HCT116 (cell line): ENCODE data around the gene SLC26A2. TPM values are rescaled to one million over a fixed set of nuclear protein-coding genes. Genes with fewer than 3 reads are reported as not detected.

ENCODE experiments used
- ATAC-seq: fragments of 200-7000 bp; cut with Tn5 transposase; 2 replicates; pipeline ENCODE4 v1.9.1; 2020; ENCODE audit warnings: mild to moderate bottlenecking, moderate library complexity
- BruUV-seq: library from RNA; stranded (reverse); fragments of 400-500 nt; replicated peaks from 2 replicates; lab custom pipeline; 2021; lab: Mats Ljungman, UMichigan
- CTCF ChIA-PET: fragments of 300-600 bp; sonication (Branson Sonifier 250); formaldehyde crosslinking; loops from one replicate; lab custom pipeline; 2021; ENCODE audit warnings: antibody characterized with exemption; lab: Charles Lee
- POLR2A ChIA-PET: fragments of 300-600, 350-600 bp; sonication (Branson Sonifier 250); formaldehyde crosslinking; loops from one replicate; lab custom pipeline; 2021; ENCODE audit warnings: antibody characterized with exemption; lab: Charles Lee
- RAD21 ChIA-PET, 2 experiments: fragments of 300-600 bp; sonication (Branson Sonifier 250); formaldehyde crosslinking; loops; one replicate each; lab custom pipeline; 2023; ENCODE audit warnings: low total read pairs in 2 of 2; ENCODE audit not compliant: uncharacterized antibody in 2 of 2, unreplicated experiment in 2 of 2, low non-redundant PET in 1 of 2; lab: Charles Lee
- DNase-seq: peaks from one replicate; pipeline ENCODE4 v3.0.0-alpha.2; 2010; ENCODE audit warnings: low read depth, low spot score
- H2AFZ ChIP-seq: fragments of 200-600 bp; shearing (Covaris generic), sonication (generic); 2 replicates; pipeline ENCODE4 v1.6.1; 2017; ENCODE audit warnings: low read depth, mixed run types, mixed read lengths, antibody characterized with exemption, low read length; ENCODE audit not compliant: poor library complexity, severe bottlenecking
- H3K27ac ChIP-seq: 2 replicates; pipeline ENCODE4 v1.5.1; 2012; ENCODE audit warnings: low read depth, low read length
- H3K27me3 ChIP-seq: fragments of 200-600 bp; sonication (generic); 2 replicates; pipeline ENCODE4 v1.6.1; 2016; ENCODE audit warnings: mixed run types, low read length, mixed read lengths; ENCODE audit not compliant: insufficient read depth
- H3K36me3 ChIP-seq, 2 experiments: fragments of 200-500 bp in 1 of 2; fragments of 200-600 bp in 1 of 2; sonication (Bioruptor generic) in 1 of 2; sonication (generic) in 1 of 2; 2 replicates each; pipeline versions ENCODE4 v1.5.1 to v1.6.1; 2014 to 2016; ENCODE audit warnings: low read length in 2 of 2, inconsistent platforms in 1 of 2, mixed read lengths in 1 of 2, mixed run types in 1 of 2; ENCODE audit not compliant: insufficient read depth in 2 of 2, control insufficient read depth in 1 of 2
- H3K4me1 ChIP-seq, 2 experiments: fragments of 200-600 bp in 1 of 2; sonication (generic) in 1 of 2; 2 replicates each; pipeline versions ENCODE4 v1.5.1 to v1.6.1; 2012 to 2017; ENCODE audit warnings: low read length in 2 of 2, inconsistent platforms in 1 of 2, mild to moderate bottlenecking in 1 of 2, mixed read lengths in 1 of 2, mixed run types in 1 of 2, moderate library complexity in 1 of 2; ENCODE audit not compliant: insufficient read depth in 2 of 2, control insufficient read depth in 1 of 2
- H3K4me2 ChIP-seq: fragments of 200-600 bp; sonication (generic); 2 replicates; pipeline ENCODE4 v1.6.1; 2017; ENCODE audit warnings: mixed run types, low read length, mixed read lengths
- H3K4me3 ChIP-seq, 2 experiments: fragments of 200-600 bp in 1 of 2; sonication (generic) in 1 of 2; replicated peaks in 1 of 2; 2 replicates each; pipeline ENCODE4 v1.5.1; 2011 to 2016; ENCODE audit warnings: low read length in 2 of 2, control low read depth in 1 of 2, low read depth in 1 of 2, mild to moderate bottlenecking in 1 of 2, mixed read lengths in 1 of 2, mixed run types in 1 of 2
- H3K79me2 ChIP-seq: fragments of 200-600 bp; sonication (generic); 2 replicates; pipeline ENCODE4 v1.6.1; 2017; ENCODE audit warnings: mild to moderate bottlenecking, mixed run types, low read length, moderate library complexity, mixed read lengths; ENCODE audit not compliant: insufficient read depth
- H3K9ac ChIP-seq: fragments of 200-600 bp; sonication (generic); 2 replicates; pipeline ENCODE4 v1.6.1; 2016; ENCODE audit warnings: low read length, mixed read lengths
- H3K9me2 ChIP-seq: fragments of 200-600 bp; sonication (generic), shearing (Covaris generic); 2 replicates; pipeline ENCODE4 v1.6.1; 2017; ENCODE audit warnings: mixed run types, mild to moderate bottlenecking, moderate library complexity; ENCODE audit not compliant: insufficient read depth
- H3K9me3 ChIP-seq, 2 experiments: fragments of 200-500 bp in 1 of 2; fragments of 200-600 bp in 1 of 2; sonication (Bioruptor generic) in 1 of 2; sonication (generic) in 1 of 2; 2 replicates each; pipeline ENCODE4 v1.6.1; 2014 to 2017; ENCODE audit warnings: low read length in 2 of 2, mixed read lengths in 2 of 2, inconsistent platforms in 1 of 2, low read depth in 1 of 2, mild to moderate bottlenecking in 1 of 2, mixed run types in 1 of 2, moderate library complexity in 1 of 2; ENCODE audit not compliant: control insufficient read depth in 1 of 2, insufficient read depth in 1 of 2
- H4K20me1 ChIP-seq: fragments of 200-600 bp; sonication (generic), shearing (Covaris generic); 2 replicates; pipeline ENCODE4 v1.6.1; 2017; ENCODE audit warnings: mixed run types, mild to moderate bottlenecking, moderate library complexity; ENCODE audit not compliant: insufficient read depth
- CEBPB ChIP-seq: IDR thresholded peaks from 2 replicates; pipeline ENCODE4 v1.6.1; 2012; ENCODE audit warnings: low read depth
- EGR1 ChIP-seq: IDR thresholded peaks from 2 replicates; pipeline ENCODE4 v1.6.1; 2012; ENCODE audit warnings: low read depth
- ELF1 ChIP-seq: IDR thresholded peaks from 2 replicates; pipeline ENCODE4 v1.6.1; 2012; ENCODE audit warnings: low read depth, borderline replicate concordance
- EZH2phosphoT487 ChIP-seq: fragments of 200-600 bp; IDR thresholded peaks from 2 replicates; pipeline ENCODE4 v1.6.1; 2018; ENCODE audit warnings: antibody characterized with exemption, borderline replicate concordance
- FOSL1 ChIP-seq: IDR thresholded peaks from 2 replicates; pipeline ENCODE4 v1.6.1; 2012; ENCODE audit warnings: low read depth
- POLR2A ChIP-seq: IDR thresholded peaks from 2 replicates; pipeline ENCODE4 v1.7.0; 2011; ENCODE audit warnings: borderline replicate concordance; ENCODE audit not compliant: insufficient read depth, insufficient read length; ENCODE audit errors: extremely low read depth
- POLR2AphosphoS5 ChIP-seq: IDR thresholded peaks from 2 replicates; pipeline ENCODE4 v1.6.1; 2011; ENCODE audit warnings: mild to moderate bottlenecking, low read depth, low read length, moderate library complexity
- RAD21 ChIP-seq: IDR thresholded peaks from 2 replicates; pipeline ENCODE4 v1.6.1; 2012; ENCODE audit warnings: low read depth, mild to moderate bottlenecking
- SP1 ChIP-seq: IDR thresholded peaks from 2 replicates; pipeline ENCODE4 v1.6.1; 2012; ENCODE audit warnings: low read depth
- SRF ChIP-seq: IDR thresholded peaks from 2 replicates; pipeline ENCODE4 v1.6.1; 2012; ENCODE audit warnings: low read depth
- TCF7L2 ChIP-seq: IDR thresholded peaks from 2 replicates; pipeline ENCODE4 v1.7.0; 2011; ENCODE audit warnings: borderline replicate concordance, inconsistent platforms; ENCODE audit not compliant: insufficient read depth, insufficient read length; ENCODE audit errors: extremely low read depth
- YY1 ChIP-seq: IDR thresholded peaks from 2 replicates; pipeline ENCODE4 v1.6.1; 2011; ENCODE audit warnings: low read length, low read depth, moderate library complexity, mild to moderate bottlenecking; ENCODE audit not compliant: insufficient replicate concordance; ENCODE audit errors: extremely low read depth
- ZFX ChIP-seq: fragments of 450-650 bp; IDR thresholded peaks from 2 replicates; pipeline ENCODE4 v1.6.1; 2017
- ZNF274 ChIP-seq: fragments of 200-500 bp; sonication (Bioruptor generic); IDR thresholded peaks from 2 replicates; pipeline ENCODE4 v1.6.1; 2014; ENCODE audit warnings: mild to moderate bottlenecking, low read depth, low read length, inconsistent platforms
- intact Hi-C: fragments of 100-400 bp; cut with micrococcal nuclease; formaldehyde crosslinking; loops from 2 replicates; pipeline ENCODE4 v1.10.0; 2022
- total RNA-seq: library from RNA; stranded (reverse); gene quantifications from one replicate; pipeline ENCODE4 v1.2.1, GENCODE V29; 2021; ENCODE audit not compliant: unreplicated experiment
- TF ChIP-seq, protein P1 (sequence below): IDR thresholded peaks from 2 replicates; pipeline ENCODE4 v1.6.1; 2012
- TF ChIP-seq, protein P2 (sequence below): IDR thresholded peaks from 2 replicates; pipeline ENCODE4 v1.6.1; 2011; ENCODE audit warnings: mild to moderate bottlenecking, low read length, moderate library complexity; ENCODE audit not compliant: insufficient replicate concordance; ENCODE audit errors: extremely low read depth
- TF ChIP-seq, protein P3 (sequence below), 3 experiments: fragments of 200-600 bp in 1 of 3; sonication (generic) in 1 of 3; IDR thresholded peaks in 2 of 3; conservative IDR thresholded peaks in 1 of 3; 2 replicates each; pipeline ENCODE4 v1.5.1; 2012 to 2017; ENCODE audit warnings: low read depth in 2 of 3, low read length in 2 of 3, antibody characterized with exemption in 1 of 3, borderline replicate concordance in 1 of 3, control low read depth in 1 of 3, mild to moderate bottlenecking in 1 of 3, mixed read lengths in 1 of 3, mixed run types in 1 of 3, moderate library complexity in 1 of 3; ENCODE audit not compliant: insufficient read depth in 1 of 3
- TF ChIP-seq, protein P4 (sequence below): IDR thresholded peaks from 2 replicates; pipeline ENCODE4 v1.6.1; 2012; ENCODE audit warnings: low read depth

SLC26A2 gene
- total RNA-seq, 1 experiment from 2014 or later: 7.8 TPM

DNA sequence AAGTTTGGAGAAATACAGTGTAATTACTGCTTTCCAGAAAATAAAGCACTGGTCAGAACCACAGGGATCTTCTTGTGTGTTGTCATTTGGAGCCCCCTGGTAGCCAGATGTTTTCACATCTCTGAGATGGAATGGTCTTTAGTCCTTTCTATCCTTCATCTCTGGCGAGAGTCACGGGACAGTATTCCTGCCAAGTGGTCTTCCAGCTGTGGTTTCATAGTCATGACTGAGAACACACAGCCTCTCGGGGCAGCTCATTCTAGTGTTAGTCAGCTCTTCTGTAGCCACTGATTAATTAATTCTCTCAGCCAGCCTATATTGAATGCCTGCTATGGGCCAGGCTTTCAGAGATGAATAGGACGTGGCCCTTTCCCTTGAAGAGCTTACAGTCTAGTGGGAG, 74.1 kb downstream of the SLC26A2 start:
- Histone ChIP-seq H3K9ac (no peak overlapping the region), H3K27ac (no peak overlapping the region), H3K9me3 (no peaks in the 10 kb centered on the region), H3K79me2 (0 out of 2 replicates have a peak, but pooled peaks cover 23% of the 10 kb centered on the region), H4K20me1 (no peaks in the 10 kb centered on the region; the same call in 1 of the 2 replicates), H3K9me2 (no peaks in the 10 kb centered on the region), H3K4me3 (no peak overlapping the region), H2AFZ (no peak overlapping the region), H3K27me3 (no peaks in the 10 kb centered on the region), H3K4me2 (no peak overlapping the region), H3K4me1 (no peaks in the 10 kb centered on the region), H3K36me3 (peaks cover 64 to 86% of the 10 kb centered on the region in 2 experiments)
- BruUV-seq: no TSS peak
- ChIA-PET RAD21 (no interaction called here), CTCF (no interaction called here), POLR2A (interaction anchor here (0.7 kb wide), 1 partner anchor 13 kb away, joined by 4 read pairs; no protein-coding TSS in a partner anchor)
- TF ChIP-seq ZFX (no peak), SP1 (no peak), ELF1 (no peak), FOSL1 (no peak), POLR2AphosphoS5 (no peak), POLR2A (no peak), EZH2phosphoT487 (no peak), SRF (no peak), EGR1 (no peak), CEBPB (no peak), ZNF274 (no peak), YY1 (no peak), TCF7L2 (no peak), RAD21 (no peak)
- TF ChIP-seq, protein P1, sequence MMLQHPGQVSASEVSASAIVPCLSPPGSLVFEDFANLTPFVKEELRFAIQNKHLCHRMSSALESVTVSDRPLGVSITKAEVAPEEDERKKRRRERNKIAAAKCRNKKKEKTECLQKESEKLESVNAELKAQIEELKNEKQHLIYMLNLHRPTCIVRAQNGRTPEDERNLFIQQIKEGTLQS: no peak
- TF ChIP-seq, protein P2, sequence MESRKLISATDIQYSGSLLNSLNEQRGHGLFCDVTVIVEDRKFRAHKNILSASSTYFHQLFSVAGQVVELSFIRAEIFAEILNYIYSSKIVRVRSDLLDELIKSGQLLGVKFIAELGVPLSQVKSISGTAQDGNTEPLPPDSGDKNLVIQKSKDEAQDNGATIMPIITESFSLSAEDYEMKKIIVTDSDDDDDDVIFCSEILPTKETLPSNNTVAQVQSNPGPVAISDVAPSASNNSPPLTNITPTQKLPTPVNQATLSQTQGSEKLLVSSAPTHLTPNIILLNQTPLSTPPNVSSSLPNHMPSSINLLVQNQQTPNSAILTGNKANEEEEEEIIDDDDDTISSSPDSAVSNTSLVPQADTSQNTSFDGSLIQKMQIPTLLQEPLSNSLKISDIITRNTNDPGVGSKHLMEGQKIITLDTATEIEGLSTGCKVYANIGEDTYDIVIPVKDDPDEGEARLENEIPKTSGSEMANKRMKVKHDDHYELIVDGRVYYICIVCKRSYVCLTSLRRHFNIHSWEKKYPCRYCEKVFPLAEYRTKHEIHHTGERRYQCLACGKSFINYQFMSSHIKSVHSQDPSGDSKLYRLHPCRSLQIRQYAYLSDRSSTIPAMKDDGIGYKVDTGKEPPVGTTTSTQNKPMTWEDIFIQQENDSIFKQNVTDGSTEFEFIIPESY: no peak
- TF ChIP-seq, protein P3, sequence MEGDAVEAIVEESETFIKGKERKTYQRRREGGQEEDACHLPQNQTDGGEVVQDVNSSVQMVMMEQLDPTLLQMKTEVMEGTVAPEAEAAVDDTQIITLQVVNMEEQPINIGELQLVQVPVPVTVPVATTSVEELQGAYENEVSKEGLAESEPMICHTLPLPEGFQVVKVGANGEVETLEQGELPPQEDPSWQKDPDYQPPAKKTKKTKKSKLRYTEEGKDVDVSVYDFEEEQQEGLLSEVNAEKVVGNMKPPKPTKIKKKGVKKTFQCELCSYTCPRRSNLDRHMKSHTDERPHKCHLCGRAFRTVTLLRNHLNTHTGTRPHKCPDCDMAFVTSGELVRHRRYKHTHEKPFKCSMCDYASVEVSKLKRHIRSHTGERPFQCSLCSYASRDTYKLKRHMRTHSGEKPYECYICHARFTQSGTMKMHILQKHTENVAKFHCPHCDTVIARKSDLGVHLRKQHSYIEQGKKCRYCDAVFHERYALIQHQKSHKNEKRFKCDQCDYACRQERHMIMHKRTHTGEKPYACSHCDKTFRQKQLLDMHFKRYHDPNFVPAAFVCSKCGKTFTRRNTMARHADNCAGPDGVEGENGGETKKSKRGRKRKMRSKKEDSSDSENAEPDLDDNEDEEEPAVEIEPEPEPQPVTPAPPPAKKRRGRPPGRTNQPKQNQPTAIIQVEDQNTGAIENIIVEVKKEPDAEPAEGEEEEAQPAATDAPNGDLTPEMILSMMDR (IDR thresholded peaks at IDR 0.05 in 2 of 3, conservative IDR thresholded peaks at IDR 0.05 in 1 of 3; ENCODE audit: borderline replicate concordance in 1 of 3, insufficient read depth in 1 of 3, low read depth in 2 of 3, low read length in 2 of 3): no peak
- TF ChIP-seq, protein P4, sequence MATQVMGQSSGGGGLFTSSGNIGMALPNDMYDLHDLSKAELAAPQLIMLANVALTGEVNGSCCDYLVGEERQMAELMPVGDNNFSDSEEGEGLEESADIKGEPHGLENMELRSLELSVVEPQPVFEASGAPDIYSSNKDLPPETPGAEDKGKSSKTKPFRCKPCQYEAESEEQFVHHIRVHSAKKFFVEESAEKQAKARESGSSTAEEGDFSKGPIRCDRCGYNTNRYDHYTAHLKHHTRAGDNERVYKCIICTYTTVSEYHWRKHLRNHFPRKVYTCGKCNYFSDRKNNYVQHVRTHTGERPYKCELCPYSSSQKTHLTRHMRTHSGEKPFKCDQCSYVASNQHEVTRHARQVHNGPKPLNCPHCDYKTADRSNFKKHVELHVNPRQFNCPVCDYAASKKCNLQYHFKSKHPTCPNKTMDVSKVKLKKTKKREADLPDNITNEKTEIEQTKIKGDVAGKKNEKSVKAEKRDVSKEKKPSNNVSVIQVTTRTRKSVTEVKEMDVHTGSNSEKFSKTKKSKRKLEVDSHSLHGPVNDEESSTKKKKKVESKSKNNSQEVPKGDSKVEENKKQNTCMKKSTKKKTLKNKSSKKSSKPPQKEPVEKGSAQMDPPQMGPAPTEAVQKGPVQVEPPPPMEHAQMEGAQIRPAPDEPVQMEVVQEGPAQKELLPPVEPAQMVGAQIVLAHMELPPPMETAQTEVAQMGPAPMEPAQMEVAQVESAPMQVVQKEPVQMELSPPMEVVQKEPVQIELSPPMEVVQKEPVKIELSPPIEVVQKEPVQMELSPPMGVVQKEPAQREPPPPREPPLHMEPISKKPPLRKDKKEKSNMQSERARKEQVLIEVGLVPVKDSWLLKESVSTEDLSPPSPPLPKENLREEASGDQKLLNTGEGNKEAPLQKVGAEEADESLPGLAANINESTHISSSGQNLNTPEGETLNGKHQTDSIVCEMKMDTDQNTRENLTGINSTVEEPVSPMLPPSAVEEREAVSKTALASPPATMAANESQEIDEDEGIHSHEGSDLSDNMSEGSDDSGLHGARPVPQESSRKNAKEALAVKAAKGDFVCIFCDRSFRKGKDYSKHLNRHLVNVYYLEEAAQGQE: no peak
- intact Hi-C loops: no loop called here
- DNase-seq (no peak), ATAC-seq (no peak)
